SKM-1 treated with dmso at 0.1 percent for 144 hours (cell line): ENCODE data around the gene ZGPAT.
A peak's percentile ranks its signal among the peaks of the same experiment; 100 is the strongest.

ENCODE experiments used
- DNase-seq: peaks from one replicate; lab custom pipeline; 2025; ENCODE audit not compliant: unreplicated experiment; lab: John Stamatoyannopoulos, UW

The ZGPAT gene

DNA sequence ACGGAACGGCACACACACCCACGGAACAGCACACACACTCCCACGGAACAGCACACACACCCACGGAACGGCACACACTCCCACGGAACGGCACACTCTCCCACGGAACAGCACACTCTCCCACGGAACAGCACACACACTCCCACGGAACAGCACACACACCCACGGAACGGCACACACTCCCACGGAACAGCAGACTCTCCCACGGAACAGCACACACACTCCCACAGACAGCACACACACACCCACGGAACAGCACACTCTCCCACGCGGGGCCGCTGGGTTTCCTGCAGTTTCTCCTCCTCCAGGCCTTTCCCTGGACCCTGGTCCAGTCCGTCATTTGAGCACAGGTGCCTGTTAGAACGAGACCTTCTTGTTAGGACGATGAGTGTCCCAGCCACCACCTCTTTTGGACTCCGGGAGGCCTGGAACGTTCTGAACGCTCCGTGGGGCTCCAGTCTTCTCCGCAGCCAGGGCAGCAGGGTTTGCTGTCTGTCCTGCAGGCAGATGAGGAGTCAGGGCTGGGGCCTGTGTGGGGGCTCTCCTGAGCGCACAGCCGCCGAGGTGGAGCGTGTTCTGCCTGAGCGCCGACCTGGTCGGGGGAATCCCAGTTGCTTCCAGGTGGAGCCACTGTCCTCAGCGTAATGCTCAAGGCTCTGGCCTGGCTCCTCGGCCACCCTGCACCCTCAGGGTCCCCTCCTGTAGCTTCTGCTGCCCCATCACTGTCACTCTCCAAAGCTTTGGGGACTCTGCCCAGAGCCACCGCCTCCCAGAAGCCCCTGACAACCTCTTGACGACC lies 29.0 kb upstream of the ZGPAT start:
- DNase-seq = no peak

DNA sequence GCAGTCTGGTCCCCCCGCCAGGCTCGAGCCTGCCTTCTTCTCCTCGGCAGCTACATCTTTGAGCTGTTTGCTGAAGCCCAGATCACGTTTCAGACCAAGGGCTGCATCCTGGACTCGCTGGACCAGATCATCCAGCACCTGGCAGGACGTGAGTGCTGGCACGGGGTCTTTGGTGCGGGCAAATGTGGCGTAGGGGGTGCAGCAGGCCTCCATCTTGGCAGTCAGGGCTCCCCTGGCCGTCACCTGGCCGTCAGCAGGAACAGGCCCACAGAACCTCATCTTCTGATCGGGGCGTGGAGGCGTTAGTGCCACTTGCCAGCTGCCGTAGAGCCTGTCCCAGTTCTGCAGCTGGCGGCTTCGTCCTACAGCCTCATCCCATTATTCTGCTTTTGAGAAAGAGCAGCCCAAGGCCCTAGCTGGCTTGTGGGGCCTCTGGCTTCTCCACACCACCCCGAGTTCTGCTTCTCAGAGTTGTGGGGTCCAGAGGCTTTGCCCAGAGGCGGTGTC lies 28.0 kb upstream of the ZGPAT start:
- no peak for DNase-seq

DNA sequence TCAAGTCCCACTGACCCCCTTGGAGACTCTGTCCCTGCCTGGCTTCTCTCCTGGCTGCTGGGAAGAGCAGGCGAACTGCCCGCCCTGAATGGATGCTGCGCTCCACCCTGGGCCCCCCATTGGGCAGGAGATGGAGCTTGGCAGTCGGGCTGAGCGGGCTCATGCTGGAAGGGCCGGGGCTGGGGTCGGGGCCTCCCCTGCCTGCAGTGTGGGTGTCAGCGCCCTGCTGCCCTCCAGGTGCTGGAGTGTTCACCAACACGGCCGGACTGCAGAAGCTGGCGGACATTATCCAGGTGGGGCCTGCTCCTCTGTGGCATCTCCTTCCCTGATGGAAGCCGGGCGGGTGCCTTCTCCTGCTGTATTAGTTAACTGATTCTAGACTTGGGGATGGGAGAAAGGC lies 27.4 kb upstream of the ZGPAT start:
- no peak for DNase-seq

DNA sequence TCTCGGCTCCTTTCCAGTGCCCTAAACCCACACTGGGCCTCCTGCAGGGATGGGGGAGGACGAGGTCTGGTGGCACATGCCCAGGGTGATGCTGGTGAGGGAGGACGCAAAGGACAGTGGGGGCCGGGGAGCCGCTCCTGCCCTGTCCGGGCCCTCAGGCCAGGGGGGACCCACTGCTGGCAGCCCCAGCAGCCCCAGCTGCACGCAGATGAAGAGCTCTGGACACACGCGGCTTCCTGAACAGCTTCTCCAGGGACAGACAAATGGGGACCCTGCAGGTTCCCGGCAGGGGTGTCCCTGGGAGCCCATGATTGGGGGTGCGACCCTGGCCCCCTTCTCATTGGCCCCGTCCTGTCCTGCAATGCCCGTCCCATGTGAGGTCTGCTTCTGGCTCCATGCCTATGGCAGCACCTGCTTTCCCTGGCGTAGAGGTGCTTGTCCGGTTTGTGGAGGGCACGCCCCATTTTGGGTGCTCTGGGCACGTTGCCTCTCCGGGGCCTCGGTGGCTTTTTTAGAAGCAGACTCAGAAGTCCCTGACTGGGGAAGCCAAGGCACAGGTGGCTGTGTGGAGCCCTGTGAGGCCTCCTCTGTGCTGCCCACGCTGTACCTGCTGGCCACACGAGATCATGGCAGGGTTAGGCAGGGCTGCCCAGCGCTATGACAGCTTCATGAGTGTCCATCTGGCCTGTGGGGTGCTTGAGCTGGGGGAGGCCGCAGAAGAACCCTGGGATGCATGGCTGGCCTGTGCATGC lies 26.8 kb upstream of the ZGPAT start:
- DNase-seq = no peak

DNA sequence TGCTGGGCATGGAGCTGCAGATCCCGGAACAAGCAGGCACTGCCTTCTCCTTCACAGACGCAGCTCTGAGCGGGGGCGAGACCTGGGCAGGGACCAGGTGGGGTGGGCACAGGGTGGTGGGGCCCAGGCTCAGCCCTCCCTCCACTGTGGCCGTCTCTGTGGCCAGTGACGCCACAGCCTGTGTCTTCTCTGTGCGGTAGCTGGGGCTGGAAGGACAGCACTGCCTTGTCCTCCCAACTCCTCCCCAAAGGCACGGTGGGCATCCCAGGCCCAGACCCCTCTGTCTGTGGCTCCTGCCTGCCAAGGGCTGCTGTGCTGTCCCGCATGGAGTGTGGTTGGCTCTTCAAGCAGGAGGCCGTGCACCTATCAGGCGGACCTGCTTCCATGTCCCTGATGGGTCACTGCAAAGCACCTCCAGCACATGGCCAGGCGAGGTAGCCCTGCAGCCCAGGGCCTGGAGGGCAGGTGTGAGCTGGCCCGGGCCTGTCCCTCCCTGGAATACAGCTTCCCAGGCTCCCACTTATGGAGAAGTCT lies 26.2 kb upstream of the ZGPAT start:
- no peak for DNase-seq

DNA sequence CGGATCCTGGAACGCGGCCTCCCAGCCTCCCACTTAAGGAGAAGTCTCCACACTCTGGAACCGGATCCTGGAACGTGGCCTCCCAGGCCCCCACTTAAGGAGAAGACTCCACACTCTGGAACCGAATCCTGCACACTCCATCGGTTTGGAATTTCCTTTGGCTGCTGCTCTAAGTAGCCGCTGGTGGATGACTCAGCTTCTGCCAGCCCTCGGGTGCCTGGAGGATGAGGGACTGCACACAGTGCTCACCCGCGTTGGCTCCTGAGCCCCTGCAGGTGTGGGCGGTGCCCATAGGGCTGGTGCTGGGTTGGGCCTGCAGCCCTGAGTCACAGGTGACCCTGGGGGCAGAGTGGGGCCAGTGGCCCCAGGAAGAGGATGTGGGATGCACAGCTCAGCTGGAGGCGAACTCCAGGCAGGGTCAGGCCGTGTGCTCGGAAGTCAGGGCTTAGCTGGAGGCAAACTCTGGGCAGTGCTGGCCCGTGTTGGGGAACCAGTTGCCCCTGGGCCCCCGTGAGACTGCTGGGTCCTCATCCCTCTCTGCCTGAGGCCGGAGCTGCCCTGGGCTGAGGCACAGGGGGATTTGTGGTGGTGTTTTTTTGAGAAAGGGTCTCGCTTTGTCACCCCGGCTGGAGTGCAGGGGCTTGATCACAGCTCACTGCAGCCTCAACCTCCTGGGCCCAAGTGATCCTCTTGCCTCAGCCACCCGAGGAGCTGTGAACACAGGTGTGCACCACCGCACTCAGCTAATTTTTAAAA lies 25.3 kb upstream of the ZGPAT start:
- peak; percentile 19 for DNase-seq

DNA sequence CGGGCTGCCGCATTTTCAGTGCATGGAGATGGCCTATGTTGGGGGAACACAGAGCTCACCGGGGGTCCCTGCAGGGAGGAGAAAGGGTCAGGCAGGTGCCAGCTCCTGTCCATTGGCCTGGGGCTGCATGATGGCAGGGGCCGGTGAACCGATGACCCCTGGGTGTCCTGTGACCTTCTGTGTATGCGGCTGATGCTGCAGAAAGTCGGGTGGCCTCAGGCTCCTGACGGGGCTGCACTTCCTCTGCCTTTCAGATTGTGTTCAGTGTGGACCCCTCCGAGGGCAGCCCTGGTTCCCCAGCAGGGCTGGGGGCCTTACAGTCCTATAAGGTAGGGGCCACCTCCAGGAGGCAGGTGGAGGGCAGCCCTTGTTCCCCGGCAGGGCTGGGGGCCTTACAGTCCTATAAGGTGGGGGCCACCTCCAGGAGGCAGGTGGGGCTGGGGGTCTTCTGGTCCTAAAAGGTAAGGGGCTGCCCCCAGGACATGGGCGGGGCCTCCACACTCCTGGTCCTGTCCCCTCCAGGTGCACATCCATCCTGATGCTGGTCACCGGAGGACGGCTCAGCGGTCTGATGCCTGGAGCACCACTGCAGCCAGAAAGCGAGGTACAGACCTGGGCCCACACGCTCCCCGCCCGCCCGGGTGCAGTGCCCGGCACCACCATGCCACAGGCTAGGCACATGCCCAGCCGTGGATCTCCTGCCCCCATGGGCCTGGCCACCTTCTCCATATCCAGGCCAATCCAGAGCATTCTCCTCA lies 22.4 kb upstream of the ZGPAT start:
- no peak for DNase-seq

DNA sequence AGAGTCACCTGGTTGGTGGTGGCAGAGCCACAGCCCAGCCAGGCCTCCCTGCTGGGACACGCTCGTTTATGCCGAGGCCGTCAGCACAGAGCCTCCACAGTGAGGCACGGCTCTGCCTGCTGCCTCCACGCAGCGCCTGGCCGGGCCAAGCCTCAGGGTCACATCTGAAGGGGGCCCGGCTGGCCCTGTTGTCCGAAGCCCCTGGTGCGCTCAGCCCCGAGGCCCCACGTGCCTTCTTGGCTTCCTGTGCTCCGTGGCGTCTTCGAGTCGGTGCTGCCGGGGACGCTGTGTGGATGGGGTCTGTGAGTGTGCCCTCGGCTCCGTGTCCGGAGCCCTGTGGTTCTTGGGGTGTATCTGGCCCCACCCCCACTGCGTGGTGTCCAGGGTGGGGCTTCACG lies 21.7 kb upstream of the ZGPAT start:
- no peak for DNase-seq

DNA sequence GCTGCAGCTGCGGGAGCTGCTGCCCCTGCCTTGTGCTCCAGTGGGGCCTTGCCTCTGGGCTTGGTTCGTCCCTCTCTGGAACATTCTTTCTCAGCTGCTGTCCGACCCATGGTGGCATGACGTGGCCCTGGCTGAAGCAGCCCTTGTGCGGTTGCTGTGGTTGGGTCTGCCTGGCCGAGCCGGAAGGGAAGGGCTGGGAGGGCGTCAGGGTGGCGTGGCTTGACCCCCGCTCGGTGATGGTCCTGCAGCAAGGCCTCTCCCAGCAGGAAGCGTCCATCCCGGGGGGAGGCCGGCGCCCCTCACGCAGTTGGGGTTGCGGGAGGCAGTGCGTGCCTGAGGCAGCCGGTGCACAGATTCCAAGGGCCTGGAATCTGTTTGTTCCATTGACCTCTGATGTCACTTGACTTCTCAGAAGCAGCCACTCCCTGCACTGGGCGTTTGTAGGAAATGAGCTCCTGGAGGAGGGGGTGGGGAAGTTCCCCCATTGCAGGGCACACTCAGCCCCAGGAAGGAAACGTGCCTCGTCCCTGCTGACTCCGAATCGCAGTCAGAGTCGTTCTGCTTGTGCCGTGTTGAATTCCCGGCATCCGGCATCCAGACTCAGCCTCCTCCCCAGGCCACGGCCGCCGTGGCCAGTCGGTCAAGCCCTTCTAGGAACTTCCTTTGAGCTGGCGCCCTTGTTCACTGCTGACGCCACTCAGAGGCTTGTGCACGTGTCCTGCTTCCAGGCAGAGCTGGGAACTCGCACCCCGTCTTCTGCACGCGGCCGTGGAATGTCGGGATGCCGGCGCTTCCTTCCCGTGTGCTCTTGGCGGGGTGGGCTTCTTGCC lies 21.1 kb upstream of the ZGPAT start:
- no peak for DNase-seq

DNA sequence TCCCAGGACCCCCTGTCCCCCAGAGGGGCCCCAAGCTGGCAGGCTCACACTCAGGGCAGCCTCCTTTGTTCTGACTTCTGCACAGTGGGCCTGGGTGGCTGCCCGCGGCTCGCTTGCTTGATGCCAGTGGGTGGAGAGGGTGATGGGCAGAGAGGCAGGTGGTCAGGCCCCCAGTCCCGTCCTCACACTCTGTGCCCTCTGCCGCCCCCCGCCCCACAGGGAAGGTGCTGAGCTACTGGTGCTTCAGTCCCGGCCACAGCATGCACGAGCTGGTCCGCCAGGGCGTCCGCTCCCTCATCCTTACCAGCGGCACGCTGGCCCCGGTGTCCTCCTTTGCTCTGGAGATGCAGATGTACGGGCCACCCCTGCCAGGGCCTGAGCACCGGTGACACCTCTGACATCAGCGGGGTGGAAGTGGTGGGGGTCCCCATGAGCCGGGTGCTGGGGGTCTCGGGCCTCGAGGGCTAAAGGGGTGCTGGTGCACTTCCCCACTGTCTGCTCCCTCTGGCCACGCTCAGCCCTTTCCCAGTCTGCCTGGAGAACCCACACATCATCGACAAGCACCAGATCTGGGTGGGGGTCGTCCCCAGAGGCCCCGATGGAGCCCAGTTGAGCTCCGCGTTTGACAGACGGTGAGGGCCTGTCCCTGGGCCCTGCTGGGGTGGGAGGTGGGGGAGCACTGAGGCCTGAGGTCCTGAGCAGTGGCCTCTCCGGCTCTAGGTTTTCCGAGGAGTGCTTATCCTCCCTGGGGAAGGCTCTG lies 20.2 kb upstream of the ZGPAT start:
- no peak for DNase-seq

DNA sequence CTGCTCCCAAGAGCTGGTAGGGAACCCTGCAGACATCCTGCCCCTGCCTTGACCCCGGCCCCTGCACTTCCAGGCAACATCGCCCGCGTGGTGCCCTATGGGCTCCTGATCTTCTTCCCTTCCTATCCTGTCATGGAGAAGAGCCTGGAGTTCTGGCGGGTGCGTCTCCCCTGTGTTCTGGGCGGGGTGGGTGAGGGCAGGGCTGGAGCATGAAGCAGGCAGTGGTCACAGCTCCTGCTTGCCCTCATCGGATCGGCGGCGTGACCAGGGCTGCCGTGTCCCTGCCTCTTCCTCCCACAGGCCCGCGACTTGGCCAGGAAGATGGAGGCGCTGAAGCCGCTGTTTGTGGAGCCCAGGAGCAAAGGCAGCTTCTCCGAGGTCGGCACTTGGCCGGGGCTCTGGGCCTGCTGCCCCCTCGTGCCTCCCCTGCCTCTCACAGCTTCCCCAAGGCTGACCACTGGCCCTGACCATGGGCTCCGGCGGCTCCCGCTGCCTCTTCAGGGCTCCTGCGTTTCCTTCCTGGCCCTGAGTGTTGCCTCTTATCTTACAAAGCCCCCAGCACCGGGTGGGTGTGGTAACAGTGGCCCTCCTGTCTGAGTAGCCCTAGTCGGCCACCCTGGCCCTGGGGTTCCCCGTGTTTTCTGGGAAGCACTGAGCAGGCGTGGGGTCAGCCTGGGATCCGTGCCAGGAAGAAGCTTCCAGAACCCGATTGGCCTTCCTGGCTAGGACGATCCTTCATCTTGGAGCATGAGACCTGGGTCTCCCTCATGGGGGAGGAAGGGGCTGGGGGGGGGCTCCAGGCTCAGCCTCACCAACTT lies 19.4 kb upstream of the ZGPAT start:
- no peak for DNase-seq

DNA sequence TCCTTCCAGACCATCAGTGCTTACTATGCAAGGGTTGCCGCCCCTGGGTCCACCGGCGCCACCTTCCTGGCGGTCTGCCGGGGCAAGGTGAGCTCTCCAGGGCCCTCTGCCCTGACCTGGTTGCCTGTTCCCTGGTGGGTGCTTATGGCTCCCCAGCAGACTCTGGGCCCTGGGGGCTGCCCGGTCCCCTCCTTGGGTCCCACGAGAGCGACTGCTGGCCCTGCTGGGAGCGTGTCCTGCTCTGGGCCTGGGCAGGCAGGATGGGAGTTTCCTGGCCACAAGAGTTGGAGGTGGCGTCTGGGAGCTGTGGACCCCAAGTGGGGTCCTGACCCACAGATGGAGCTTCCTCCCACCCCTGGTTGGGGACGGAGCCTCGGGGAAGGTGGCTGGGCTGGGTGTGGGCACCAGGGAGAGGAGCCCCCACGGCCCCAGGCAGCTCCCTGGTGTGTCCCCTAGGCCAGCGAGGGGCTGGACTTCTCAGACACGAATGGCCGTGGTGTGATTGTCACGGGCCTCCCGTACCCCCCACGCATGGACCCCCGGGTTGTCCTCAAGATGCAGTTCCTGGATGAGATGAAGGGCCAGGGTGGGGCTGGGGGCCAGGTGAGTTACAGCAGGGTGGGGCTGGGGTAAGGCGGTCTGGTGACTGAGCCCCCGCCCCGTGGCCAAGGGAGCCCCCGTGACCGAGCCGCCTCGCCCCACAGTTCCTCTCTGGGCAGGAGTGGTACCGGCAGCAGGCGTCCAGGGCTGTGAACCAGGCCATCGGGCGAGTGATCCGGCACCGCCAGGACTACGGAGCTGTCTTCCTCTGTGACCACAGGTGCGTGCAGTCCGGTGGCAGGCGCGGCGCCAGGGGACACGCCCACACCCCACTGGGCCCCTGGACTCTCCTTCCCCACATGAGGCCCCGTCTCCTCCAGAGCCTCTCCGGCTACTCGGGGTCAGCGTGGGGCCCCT lies 18.5 kb upstream of the ZGPAT start:
- no peak for DNase-seq

DNA sequence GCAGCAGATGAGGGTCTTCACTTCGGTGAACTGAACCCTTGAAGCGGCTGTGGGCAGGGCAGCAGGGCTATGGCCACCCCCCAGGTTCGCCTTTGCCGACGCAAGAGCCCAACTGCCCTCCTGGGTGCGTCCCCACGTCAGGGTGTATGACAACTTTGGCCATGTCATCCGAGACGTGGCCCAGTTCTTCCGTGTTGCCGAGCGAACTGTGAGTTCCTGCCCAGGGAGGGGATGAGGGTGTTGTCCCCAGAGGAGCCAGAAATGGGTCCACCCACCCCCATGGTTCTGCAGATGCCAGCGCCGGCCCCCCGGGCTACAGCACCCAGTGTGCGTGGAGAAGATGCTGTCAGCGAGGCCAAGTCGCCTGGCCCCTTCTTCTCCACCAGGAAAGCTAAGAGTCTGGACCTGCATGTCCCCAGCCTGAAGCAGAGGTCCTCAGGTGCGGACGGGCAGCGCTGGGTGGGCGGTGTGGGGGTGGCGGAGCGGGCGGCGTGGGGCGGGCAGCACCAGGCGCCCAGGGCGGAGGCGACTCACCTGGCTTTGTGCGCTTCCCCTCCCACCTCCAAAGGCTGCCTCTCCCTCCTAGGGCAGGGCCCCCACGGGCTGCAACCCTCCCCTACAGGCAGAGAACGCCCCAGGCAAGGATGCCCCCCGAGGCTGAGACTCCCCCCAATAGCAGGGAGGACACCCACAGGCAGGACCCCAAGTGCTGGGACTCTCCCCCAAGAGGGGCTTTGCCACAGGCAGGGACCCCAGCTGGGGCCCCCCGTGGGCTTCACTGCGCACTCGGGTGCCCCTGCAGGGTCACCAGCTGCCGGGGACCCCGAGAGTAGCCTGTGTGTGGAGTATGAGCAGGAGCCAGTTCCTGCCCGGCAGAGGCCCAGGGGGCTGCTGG lies 17.6 kb upstream of the ZGPAT start:
- DNase-seq = no peak

DNA sequence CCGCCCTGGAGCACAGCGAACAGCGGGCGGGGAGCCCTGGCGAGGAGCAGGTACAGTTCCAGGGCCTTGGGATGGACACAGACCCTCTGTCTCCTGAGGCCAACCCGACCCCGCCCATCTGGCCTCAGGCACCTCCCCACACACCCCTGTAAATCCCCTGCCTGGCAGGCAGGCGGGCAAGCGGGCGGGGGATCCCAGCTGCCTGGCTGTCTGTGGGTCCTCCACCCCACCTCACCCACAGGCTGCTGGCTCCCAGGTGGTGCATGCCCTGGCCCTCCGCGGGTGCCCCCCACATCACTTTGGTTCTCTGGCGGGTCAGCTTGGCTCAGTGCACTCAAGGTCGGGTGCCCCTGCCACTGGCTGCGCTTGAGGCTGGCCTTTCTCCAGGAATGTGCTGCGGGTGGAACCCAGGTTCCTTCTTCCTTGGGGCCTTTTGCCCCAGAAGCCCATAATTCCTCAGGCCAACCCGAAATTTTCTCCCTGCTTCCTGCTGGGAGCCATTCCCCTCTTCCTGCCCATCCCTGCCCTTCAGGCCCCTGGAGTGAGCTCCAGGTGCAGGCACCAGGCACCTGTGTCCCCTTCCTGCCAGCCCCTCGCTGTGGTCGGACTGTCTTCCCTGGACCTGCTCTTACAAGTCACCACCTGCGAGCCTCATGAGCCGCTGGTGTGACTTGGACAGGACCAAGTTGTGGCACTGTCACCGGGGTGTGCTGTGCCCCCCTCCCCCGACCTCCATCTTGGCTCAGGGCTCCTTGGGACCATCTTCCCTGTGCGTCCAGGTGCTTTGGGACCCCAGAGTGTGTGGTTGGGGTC lies 16.7 kb upstream of the ZGPAT start:
- no peak for DNase-seq

DNA sequence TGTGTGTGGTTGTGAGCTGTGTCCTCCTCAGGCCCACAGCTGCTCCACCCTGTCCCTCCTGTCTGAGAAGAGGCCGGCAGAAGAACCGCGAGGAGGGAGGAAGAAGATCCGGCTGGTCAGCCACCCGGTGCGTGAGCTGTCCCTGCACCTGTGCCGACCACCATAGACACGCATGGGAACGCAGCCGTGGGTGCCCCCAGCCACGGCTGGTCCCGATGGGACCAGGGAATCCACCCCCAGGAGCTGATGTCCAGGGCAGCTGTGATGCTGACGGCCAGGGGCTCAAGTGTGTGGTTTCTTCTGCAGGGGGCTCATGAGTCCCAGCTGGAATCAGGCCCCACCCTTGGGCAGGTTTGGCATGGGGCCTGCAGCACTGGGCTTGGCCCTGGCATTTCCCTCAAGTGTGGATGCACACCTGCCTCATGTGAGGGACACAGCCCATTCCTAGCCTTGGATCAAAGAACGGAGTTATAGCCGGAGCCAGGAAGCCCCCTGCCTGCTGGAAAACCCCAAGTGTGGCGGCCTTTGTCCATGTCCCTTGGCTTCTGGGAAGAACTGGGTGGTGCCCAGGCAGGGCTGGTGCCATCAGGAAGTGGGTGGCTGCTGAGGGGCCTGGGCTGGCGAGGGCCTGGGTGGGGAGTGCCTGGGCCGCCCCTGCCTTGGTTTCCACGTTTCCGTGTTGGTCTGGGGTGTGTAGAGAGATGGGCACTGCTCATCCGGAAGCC lies 16.0 kb upstream of the ZGPAT start:
- DNase-seq = no peak
